Keratinocyte (primary cell): ENCODE measurements around the gene FAM237B.

Source experiments
- EZH2 ChIP-seq: IDR thresholded peaks from one replicate; pipeline ENCODE4 v1.6.1; 2012; ENCODE audit warnings: inconsistent platforms, mild to moderate bottlenecking, low read length, moderate library complexity
- TF ChIP-seq, protein P1 (sequence below), 3 experiments: IDR thresholded peaks in 1 of 3; conservative IDR thresholded peaks in 1 of 3; optimal IDR thresholded peaks in 1 of 3; 2 replicates in 2 of 3; 3 replicates in 1 of 3; pipeline versions ENCODE3 to v1.5.1; 2011; ENCODE audit warnings: low read length in 3 of 3, mild to moderate bottlenecking in 3 of 3, moderate library complexity in 2 of 3, control low read depth in 1 of 3, inconsistent platforms in 1 of 3; ENCODE audit not compliant: insufficient read depth in 2 of 3; ENCODE audit errors: extremely low read depth in 1 of 3

DNA sequence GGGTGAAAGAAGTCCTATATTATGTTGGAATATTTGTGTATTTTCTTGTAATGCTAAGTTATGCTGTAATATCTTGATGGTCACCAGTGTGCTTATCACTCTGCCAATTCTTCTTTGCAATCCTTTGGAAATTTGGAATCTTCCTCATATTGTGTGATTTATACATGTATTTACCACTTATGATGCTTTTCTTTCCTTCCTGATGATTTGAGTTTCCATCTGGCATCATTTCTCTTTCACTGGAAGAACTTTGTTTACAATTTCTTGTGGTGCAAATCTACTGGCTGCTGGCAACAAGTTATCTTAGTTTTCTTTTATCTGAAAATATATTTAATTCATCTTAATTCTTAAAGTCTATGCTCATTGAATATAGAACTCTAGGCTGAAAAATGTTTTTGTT, 46.9 kb downstream of the FAM237B start:
- TF ChIP-seq, protein P1, sequence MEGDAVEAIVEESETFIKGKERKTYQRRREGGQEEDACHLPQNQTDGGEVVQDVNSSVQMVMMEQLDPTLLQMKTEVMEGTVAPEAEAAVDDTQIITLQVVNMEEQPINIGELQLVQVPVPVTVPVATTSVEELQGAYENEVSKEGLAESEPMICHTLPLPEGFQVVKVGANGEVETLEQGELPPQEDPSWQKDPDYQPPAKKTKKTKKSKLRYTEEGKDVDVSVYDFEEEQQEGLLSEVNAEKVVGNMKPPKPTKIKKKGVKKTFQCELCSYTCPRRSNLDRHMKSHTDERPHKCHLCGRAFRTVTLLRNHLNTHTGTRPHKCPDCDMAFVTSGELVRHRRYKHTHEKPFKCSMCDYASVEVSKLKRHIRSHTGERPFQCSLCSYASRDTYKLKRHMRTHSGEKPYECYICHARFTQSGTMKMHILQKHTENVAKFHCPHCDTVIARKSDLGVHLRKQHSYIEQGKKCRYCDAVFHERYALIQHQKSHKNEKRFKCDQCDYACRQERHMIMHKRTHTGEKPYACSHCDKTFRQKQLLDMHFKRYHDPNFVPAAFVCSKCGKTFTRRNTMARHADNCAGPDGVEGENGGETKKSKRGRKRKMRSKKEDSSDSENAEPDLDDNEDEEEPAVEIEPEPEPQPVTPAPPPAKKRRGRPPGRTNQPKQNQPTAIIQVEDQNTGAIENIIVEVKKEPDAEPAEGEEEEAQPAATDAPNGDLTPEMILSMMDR (optimal IDR thresholded peaks at IDR 0.05 in 1 of 3, IDR thresholded peaks at IDR 0.05 in 1 of 3, conservative IDR thresholded peaks at IDR 0.05 in 1 of 3; ENCODE audit: extremely low read depth in 1 of 3, insufficient read depth in 2 of 3, low read length in 3 of 3) = no peak
- no peak for TF ChIP-seq EZH2
